BLaER1 treated with 17β-estradiol and CSF1 and Interleukin-3, amounts not matched to agents 10 nM and 100 nM (cell line): ENCODE data around the gene SBF2.

ENCODE experiments used
- H3K27ac ChIP-seq, 11 experiments: shearing (Covaris generic); formaldehyde crosslinking; 2 replicates each; pipeline ENCODE4 v1.8.1; 2022
- H3K27me3 ChIP-seq, 11 experiments: shearing (Covaris generic); formaldehyde crosslinking; 2 replicates each; pipeline ENCODE4 v1.8.1; 2022
- H3K36me3 ChIP-seq, 11 experiments: shearing (Covaris generic); formaldehyde crosslinking; 2 replicates each; pipeline ENCODE4 v1.8.1; 2022
- H3K4me1 ChIP-seq, 10 experiments: shearing (Covaris generic); formaldehyde crosslinking; 2 replicates each; pipeline ENCODE4 v1.8.1; 2022
- H3K4me2 ChIP-seq, 11 experiments: shearing (Covaris generic); formaldehyde crosslinking; 2 replicates each; pipeline ENCODE4 v1.8.1; 2022
- H3K4me3 ChIP-seq, 10 experiments: shearing (Covaris generic); formaldehyde crosslinking; 2 replicates each; pipeline ENCODE4 v1.8.1; 2022
- H3K9ac ChIP-seq, 11 experiments: shearing (Covaris generic); formaldehyde crosslinking; 2 replicates each; pipeline ENCODE4 v1.8.1; 2022
- H3K9me3 ChIP-seq, 11 experiments: shearing (Covaris generic); formaldehyde crosslinking; replicated peaks in 1 of 11; 2 replicates each; pipeline ENCODE4 v1.8.1; 2022
- H4K20me1 ChIP-seq, 11 experiments: shearing (Covaris generic); formaldehyde crosslinking; 2 replicates each; pipeline ENCODE4 v1.8.1; 2022
- Cebpa-rat ChIP-seq, 11 experiments: shearing (Covaris generic); IDR thresholded peaks; 2 replicates each; pipeline ENCODE4 v1.8.1; 2022

The SBF2 gene

DNA sequence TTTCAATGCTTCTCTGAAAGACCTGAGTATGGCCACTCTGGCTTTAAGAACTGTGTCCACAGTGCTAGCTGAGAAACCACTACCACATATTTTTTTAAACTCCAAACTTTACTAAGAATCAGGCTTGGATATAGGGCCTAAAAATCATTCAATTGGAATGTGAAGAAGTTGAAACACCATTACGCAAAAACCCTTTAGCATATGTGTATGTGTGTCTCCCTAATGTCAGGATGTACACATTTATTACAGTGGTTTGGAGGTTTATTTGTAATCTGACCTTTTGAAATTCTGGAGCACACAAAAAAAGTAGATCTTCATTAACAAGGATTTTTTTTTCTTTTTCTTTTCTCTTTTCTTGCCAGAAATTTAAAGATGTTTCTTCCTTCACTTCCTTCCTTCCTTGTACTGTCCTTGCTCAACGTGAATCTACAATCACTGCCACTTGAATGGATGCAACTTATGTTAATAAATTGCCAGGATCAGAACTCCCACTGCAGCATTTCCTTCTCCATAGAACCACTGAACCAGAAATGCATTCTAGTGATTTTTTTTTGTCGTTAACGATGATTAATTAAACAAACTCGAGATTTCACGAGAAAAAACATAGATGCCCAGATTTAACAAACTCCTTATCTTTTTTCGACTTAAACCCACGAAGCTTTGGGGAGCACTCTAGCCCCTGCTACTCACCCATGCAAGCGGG lies 7.8 kb upstream of the SBF2 start:
- no peak overlapping the region for H3K27ac ChIP-seq
- peaks cover 23 to 49% (median 48%) of the 10 kb centered on the region in 10 experiments for H3K4me1 ChIP-seq
- H3K4me2 ChIP-seq, result peak overlapping the region in 5 of 11 experiments; percentile 97 to 100 (median 99); a peak in 9 of 22 replicates
- peaks cover 60 to 100% (median 99%) of the 10 kb centered on the region in 11 experiments for H3K27me3 ChIP-seq
- H3K36me3 ChIP-seq, result peaks cover 0 to 15% (median 0%) of the 10 kb centered on the region in 11 experiments; a peak in 6 of 22 replicates
- H4K20me1 ChIP-seq, result peaks cover 18 to 50% (median 26%) of the 10 kb centered on the region in 11 experiments
- peak overlapping the region in 6 of 10 experiments; percentile 56 to 80 (median 68); a peak in 9 of 20 replicates for H3K4me3 ChIP-seq
- TF ChIP-seq Cebpa-rat (IDR thresholded peaks at IDR 0.05), result no peak
- peaks cover 0 to 11% (median 0%) of the 10 kb centered on the region in 11 experiments; a peak in 4 of 22 replicates for H3K9me3 ChIP-seq
- peak overlapping the region in 1 of 11 experiments; percentile 87; a peak in 1 of 22 replicates for H3K9ac ChIP-seq

- Histone ChIP-seq H3K9me3 (peaks cover 0 to 9% (median 0%) of the 10 kb centered on the region in 11 experiments; a peak in 7 of 22 replicates), H4K20me1 (peaks cover 0 to 26% (median 5%) of the 10 kb centered on the region in 11 experiments; a peak in 14 of 22 replicates), H3K36me3 (no peaks in the 10 kb centered on the region), H3K27me3 (peaks cover 63 to 100% (median 99%) of the 10 kb centered on the region in 11 experiments), H3K4me1 (peaks cover 17 to 37% (median 27%) of the 10 kb centered on the region in 10 experiments), H3K4me3 (no peak overlapping the region), H3K27ac (no peak overlapping the region), H3K4me2 (peak overlapping the region in 4 of 11 experiments; percentile 1 to 61 (median 17); a peak in 6 of 22 replicates), H3K9ac (no peak overlapping the region)
- no peak for TF ChIP-seq Cebpa-rat (IDR thresholded peaks at IDR 0.05)
Measured at GRCh38 chr11:10298342-10298741, 4.3 kb upstream of the SBF2 start.

DNA sequence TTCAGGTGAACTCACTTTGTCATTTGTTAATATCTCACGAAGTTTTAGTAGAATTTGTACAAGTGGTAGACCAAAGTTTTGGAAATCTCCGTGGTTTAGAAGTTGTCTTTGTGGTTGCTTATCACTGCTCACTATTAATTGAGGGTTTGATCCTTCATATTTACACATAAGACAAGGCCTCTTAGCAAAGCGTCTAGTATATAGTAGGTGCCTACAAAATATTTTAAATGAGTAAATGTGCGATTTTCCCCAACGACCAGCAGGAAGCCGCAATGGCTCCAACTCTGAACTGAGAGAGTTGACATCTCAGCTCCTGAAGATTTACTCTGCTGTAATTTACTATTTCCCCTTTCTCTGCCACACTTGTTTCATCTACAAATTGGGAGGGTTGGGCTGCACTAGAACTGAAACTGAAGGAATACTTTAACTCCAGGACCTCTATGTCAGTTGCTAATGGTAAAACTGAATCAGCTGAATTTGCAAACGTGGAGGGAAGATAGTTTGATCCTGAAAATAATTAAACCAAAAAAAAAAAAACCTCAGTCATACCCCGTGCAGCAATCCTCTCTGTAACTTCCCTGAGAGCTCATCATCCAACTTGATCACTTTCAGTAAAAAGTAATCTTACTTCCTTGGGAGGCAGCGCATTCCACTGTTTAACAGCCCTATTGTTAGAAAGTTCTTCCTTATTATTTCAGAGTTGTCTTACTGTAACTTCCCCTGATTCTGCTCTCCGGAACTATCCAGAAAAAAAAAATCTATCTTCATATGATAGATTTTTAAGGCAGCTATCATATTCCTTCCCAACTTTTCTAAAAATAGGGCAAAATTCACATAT lies 1.3 kb upstream of the SBF2 start:
- H3K9me3 ChIP-seq, result peaks cover 0 to 9% (median 0%) of the 10 kb centered on the region in 11 experiments; a peak in 7 of 22 replicates
- no peak for TF ChIP-seq Cebpa-rat (IDR thresholded peaks at IDR 0.05)
- H3K4me2 ChIP-seq, result peak overlapping the region; percentile 91 to 99 (median 96); a peak in 19 of 22 replicates
- peak overlapping the region in 8 of 10 experiments; percentile 73 to 91 (median 86); a peak in 13 of 20 replicates for H3K4me3 ChIP-seq
- H3K4me1 ChIP-seq, result peaks cover 8 to 57% (median 19%) of the 10 kb centered on the region in 10 experiments
- peak overlapping the region in 3 of 11 experiments; percentile 92 to 97 (median 95); a peak in 6 of 22 replicates for H3K27ac ChIP-seq
- H3K36me3 ChIP-seq, result no peaks in the 10 kb centered on the region
- peaks cover 0 to 11% (median 0%) of the 10 kb centered on the region in 11 experiments; a peak in 9 of 22 replicates for H4K20me1 ChIP-seq
- H3K27me3 ChIP-seq, result peaks cover 33 to 88% (median 87%) of the 10 kb centered on the region in 11 experiments
- peak overlapping the region in 3 of 11 experiments; percentile 92 to 97 (median 95); a peak in 7 of 22 replicates for H3K9ac ChIP-seq

- Histone ChIP-seq H3K27ac (peak overlapping the region in 5 of 11 experiments; percentile 73 to 97 (median 92); a peak in 12 of 22 replicates), H3K36me3 (no peaks in the 10 kb centered on the region), H3K27me3 (peaks cover 27 to 79% (median 78%) of the 10 kb centered on the region in 11 experiments), H4K20me1 (peaks cover 0 to 12% (median 4%) of the 10 kb centered on the region in 11 experiments; a peak in 12 of 22 replicates), H3K4me3 (peak overlapping the region; percentile 73 to 91 (median 84)), H3K4me2 (peak overlapping the region; percentile 91 to 99 (median 96)), H3K4me1 (peaks cover 8 to 66% (median 19%) of the 10 kb centered on the region in 10 experiments), H3K9me3 (peaks cover 0 to 9% (median 0%) of the 10 kb centered on the region in 11 experiments; a peak in 7 of 22 replicates), H3K9ac (peak overlapping the region; percentile 70 to 97 (median 79))
- TF ChIP-seq Cebpa-rat (IDR thresholded peaks at IDR 0.05), result no peak
Measured at GRCh38 chr11:10294290-10294953, 403 bp upstream of the SBF2 start.

DNA sequence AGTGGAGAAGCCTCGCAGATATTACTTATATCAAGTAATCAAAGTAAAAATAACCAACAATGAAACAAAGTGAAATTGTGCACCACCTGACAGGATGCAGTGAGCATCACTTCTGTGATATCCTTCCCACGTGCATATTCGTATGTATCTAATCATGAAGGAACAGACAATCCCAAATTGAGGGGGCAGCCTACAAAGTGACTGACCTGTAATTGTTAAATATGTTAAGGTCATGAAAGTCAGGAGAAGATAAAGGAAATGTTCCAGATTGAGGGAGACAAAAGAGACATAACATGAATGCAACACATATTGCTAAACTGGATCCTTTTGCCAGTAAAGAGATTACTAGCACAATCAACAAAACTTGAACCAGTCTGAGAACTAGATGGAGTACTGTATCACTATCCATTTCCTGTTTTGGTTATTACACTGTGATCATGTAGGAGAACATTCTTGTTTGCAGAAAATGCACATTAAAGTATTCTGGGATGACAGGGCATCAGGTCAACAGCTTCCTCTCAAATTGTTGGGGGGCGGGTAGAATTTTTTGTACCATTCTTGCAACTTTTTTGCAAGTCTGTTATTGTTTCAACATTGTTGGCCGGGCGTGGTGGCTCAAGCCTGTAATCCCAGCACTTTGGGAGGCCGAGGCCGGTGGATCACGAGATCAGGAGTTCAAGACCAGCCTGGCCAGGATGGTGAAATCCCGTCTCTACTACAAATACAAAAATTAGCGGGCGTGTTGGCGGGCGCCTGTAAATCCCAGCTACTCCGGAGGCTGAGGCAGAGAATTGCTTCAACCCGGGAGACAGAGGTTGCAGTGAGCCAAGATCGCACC lies 2.0 kb downstream of the SBF2 start:
- Histone ChIP-seq H3K36me3 (0 out of 22 replicates have a peak, but pooled peaks cover 0 to 7% (median 0%) of the 10 kb centered on the region in 11 experiments), H3K27ac (peak overlapping the region in 3 of 11 experiments; percentile 92 to 97 (median 95); a peak in 5 of 22 replicates), H4K20me1 (peaks cover 0 to 21% (median 6%) of the 10 kb centered on the region in 11 experiments; a peak in 11 of 22 replicates), H3K9ac (peak overlapping the region in 2 of 11 experiments; percentile 95 to 97; a peak in 3 of 22 replicates), H3K9me3 (peaks cover 0 to 9% (median 0%) of the 10 kb centered on the region in 11 experiments; a peak in 7 of 22 replicates), H3K4me3 (peak overlapping the region in 2 of 10 experiments; percentile 73 to 87; a peak in 3 of 20 replicates), H3K4me1 (peaks cover 8 to 82% (median 19%) of the 10 kb centered on the region in 10 experiments), H3K4me2 (peak overlapping the region in 3 of 11 experiments; percentile 92 to 99 (median 98); a peak in 6 of 22 replicates), H3K27me3 (peaks cover 10 to 57% (median 54%) of the 10 kb centered on the region in 11 experiments)
- no peak for TF ChIP-seq Cebpa-rat (IDR thresholded peaks at IDR 0.05)

GRCh38 chr11:10289765-10290380 lies 4.1 kb downstream of the SBF2 start:
- 0 out of 22 replicates have a peak, but pooled peaks cover 0 to 7% (median 0%) of the 10 kb centered on the region in 11 experiments for H3K36me3 ChIP-seq
- peaks cover 0 to 36% (median 33%) of the 10 kb centered on the region in 11 experiments; a peak in 19 of 22 replicates for H3K27me3 ChIP-seq
- TF ChIP-seq Cebpa-rat (IDR thresholded peaks at IDR 0.05), result no peak
- peak overlapping the region in 3 of 11 experiments; percentile 92 to 99 (median 98); a peak in 6 of 22 replicates for H3K4me2 ChIP-seq
- H3K4me3 ChIP-seq, result no peak overlapping the region
- peak overlapping the region in 2 of 11 experiments; percentile 43 to 47; a peak in 4 of 22 replicates for H3K9ac ChIP-seq
- H3K9me3 ChIP-seq, result no peaks in the 10 kb centered on the region; a peak in 1 of 22 replicates
- peaks cover 15 to 92% (median 26%) of the 10 kb centered on the region in 10 experiments for H3K4me1 ChIP-seq
- H3K27ac ChIP-seq, result peak overlapping the region in 3 of 11 experiments; percentile 33 to 64 (median 43); a peak in 5 of 22 replicates
- peaks cover 0 to 20% (median 5%) of the 10 kb centered on the region in 11 experiments; a peak in 11 of 22 replicates for H4K20me1 ChIP-seq
